GM12892 (cell line): Measurements from ENCODE around the gene TPM1.
"Not testable (repeated sequence)": the region's sequence is repeated elsewhere in the genome, so short reads cannot be mapped to it uniquely, and the experiment has no call there.

ENCODE experiments used
- DNase-seq: peaks from one replicate; pipeline ENCODE4 v3.0.0; 2011; ENCODE audit not compliant: insufficient read length
- FAIRE-seq: peaks from 2 replicates; lab custom pipeline; 2011; peaks lifted over from hg19 to GRCh38; lab: Jason Lieb, UNC
- POLR2A ChIP-seq: IDR thresholded peaks from 2 replicates; pipeline ENCODE4 v1.6.1; 2011; ENCODE audit warnings: low read depth, low read length, control low read depth
- POLR2AphosphoS5 ChIP-seq: IDR thresholded peaks from 2 replicates; pipeline ENCODE4 v1.6.1; 2011; ENCODE audit warnings: low read depth, low read length, control low read depth
- TAF1 ChIP-seq: IDR thresholded peaks from 2 replicates; pipeline ENCODE4 v1.6.1; 2011; ENCODE audit warnings: low read depth, mild to moderate bottlenecking, control low read depth, low read length, borderline replicate concordance

Gene TPM1

DNA sequence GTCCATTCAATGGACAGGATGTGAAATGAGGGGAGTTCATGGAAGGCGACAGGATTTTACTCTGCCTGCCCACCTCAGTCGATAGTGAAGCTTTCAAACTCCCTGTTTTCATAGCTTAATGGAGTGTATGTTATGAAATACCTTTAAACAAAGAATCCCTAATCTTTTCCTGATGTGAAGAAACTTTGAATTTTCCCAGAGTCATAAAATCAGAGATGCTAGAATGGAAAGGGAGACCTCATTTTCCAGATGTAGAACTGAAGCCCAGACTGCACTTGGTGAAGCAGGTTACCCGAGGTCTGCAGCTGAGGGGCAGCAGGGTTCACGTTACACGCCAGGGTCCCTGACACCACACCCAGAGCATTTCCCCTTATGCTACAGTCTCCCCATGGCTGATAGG is 44.4 kb downstream of the TPM1 start:
- TF ChIP-seq TAF1 = no peak
- no peak for TF ChIP-seq POLR2AphosphoS5
- TF ChIP-seq POLR2A = no peak
- FAIRE-seq = no peak
- no peak for DNase-seq

DNA sequence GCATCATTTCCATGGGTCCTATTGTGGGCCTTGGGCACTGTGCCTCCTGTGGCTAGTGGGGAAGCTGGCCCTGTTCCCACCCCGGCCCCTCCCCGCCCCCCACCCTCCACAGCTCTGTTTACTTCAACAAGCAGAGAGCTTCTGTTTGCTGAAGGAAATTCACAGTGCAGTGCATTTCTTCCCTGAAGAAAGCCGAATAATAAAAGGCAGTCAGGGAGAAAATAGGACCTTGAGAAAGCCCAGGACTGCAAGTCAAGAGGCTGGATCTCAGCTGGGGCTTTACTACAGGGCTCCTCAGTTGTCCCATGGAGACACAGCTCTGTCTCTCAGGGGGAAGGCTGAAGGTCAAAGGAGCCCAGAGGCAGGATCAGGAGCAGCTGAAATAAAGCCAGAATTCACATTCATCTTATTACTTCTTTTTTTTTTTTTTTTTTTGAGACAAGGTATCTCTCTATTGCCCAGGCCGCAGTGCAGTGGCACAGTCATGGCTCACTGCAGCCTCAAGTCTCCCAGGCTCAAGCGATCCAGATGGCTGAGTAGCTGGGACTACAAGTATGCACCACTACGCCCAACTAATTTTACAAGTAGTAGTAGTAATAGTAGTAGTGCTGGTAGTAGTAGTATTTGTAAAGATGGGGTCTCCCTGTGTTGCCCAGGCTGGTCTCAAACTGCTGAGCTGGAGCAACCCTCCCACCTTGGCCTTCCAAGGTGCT is 46.1 kb downstream of the TPM1 start:
- FAIRE-seq (no peak), DNase-seq (no peak)
- no peak for TF ChIP-seq POLR2A
- TF ChIP-seq POLR2AphosphoS5 = no peak
- no peak for TF ChIP-seq TAF1

DNA sequence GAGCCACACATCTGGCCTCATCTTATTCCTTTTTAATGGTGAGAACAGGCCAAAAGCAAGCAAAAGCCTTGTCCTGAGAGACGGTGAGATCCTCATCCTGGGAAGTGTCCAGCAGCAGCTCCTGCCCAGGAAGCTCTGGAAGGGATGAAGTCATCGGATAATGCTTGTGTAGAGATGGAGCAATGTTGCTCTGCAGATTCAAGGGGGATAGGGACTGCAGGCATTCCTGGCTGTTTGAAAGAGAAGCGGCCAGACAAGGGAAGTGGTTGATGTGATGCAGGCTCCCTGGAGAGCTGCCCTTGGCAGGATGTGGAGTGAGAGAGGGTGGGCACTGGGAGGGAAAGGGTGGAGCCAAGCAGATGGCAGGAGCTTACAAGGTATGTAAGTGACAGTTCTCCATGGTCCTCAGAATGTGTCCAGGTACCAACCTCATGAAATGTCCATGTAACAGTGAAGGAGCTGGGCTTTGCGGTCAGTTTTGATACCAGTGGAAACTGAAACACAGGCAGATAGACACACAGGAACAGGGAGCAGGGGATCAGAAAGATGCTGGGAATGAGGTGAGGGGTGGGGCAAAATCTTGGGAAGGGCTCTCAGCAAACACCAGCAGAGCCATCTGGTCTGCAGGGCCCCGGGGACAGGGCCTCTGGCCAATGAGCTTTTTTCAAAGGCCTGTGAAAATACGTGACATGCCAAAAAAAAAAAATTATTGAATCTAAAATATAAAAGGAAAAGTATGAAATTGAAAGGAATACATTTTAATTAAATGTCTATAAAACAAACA is 46.9 kb downstream of the TPM1 start:
- FAIRE-seq (no peak), DNase-seq (no peak)
- TF ChIP-seq POLR2AphosphoS5 (no peak), POLR2A (no peak), TAF1 (no peak)

DNA sequence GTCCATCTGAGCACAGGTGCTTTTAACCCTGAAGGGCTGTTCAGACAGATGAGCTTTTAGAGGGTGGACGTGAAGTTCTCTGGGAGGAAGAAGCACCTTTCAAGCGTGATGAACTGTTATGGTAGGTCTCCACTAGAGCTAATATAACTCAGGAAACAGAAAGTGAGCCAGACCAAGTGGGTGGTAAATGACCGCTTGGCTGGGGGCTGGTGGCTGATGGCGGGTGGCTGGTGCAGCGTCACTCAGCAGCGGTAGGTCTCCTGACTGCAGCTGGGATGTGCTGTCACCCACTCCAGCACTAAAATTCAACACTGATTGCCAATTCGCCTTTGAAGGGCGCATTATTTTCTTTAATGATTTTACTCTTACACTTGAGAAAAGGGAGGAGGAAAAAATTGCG is 47.9 kb downstream of the TPM1 start:
- FAIRE-seq (no peak), DNase-seq (no peak)
- no peak for TF ChIP-seq TAF1
- no peak for TF ChIP-seq POLR2A
- no peak for TF ChIP-seq POLR2AphosphoS5

DNA sequence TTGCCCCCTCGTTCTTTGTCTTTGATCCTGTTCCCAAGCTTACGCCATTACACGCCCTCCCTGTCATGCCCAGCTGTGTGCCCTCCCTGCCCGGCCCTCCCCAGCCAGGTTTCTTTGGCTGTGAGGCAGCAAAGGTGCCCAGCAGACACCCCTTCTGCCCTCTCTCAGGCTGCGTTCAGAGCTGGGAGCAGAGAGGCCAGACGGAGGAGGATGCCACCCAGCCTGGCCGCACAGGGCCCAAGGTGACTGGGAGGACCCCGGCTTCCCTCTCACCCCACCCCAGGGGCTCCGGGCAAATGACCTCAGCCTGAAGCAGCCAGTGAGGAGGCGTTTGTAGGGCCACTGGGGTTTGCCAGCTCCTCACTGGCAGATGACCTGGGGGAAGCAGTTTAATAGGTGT is 48.3 kb downstream of the TPM1 start:
- FAIRE-seq (no peak), DNase-seq (no peak)
- TF ChIP-seq POLR2AphosphoS5 = no peak
- no peak for TF ChIP-seq POLR2A
- no peak for TF ChIP-seq TAF1

DNA sequence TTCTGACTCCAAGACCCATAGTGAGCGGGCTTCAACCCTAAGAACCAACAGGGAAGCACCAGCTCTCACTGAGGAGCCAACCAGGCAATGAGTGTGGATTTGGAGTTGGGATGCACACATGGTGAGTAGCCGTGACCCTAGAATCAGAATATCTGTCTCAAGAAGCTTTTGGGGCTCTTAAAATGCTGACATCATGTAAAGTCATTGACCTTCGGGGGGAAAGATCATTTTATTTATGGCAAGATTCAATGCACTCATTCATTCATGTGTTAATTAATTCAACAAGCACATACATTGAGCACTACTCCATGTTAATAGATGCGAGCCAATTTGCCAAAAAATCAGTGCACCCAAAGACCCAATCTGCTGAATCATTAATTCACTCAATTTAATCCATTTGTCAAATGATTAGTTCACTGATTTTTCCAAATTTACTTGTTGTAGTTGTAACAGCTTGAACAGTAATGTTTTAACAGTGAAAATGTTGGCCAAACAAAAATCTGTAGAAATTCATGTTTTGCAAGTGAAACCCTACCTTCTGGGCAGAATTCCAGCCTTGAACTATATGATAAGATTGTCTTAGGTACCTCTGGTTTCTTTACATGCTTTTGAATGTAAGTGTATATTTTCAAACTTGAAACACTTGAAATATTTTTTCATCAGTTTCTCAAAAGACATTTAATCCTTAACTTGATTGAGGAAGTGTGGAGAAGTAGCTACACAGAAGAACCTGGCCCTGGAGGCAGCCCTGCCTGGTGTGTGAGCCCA is 49.3 kb downstream of the TPM1 start:
- TF ChIP-seq TAF1 (no peak), POLR2AphosphoS5 (no peak), POLR2A (no peak)
- FAIRE-seq (no peak), DNase-seq (no peak)

DNA sequence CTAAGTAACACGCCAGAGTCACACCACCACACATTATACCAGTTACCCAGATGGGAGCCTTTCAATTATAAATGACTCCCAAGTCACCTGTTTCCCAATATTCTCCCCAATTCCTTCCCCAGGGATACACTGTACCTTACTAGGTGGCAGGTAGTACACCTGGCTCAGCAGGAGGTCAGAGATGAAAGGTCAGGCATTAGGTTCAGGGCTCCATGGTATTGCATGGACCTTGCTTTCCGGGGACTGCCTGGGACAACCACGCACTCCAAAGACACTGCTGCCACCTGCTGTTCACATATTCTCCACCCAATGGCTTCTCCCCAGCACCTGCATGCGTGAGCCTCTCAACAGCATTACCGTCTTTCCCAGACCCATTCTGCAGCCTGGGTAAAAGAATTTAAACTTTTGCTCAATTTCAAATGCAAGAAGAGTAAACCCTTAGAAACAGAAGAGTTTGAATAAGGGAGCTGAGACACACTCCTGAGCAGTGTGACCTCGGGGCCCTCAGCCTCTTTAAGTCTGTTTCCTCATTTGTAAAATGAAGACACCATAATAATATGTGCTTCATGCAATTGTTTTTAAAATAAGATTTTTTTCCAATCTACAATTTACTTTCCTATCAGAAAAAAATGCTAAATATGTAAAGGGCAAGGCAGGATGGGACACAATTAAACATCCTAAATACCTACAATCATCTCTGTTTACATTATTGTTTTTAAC is 51.1 kb downstream of the TPM1 start:
- DNase-seq = peak; percentile 54
- FAIRE-seq = peak; percentile 84
- TF ChIP-seq POLR2AphosphoS5 = no peak
- TF ChIP-seq TAF1 = no peak
- TF ChIP-seq POLR2A = no peak

DNA sequence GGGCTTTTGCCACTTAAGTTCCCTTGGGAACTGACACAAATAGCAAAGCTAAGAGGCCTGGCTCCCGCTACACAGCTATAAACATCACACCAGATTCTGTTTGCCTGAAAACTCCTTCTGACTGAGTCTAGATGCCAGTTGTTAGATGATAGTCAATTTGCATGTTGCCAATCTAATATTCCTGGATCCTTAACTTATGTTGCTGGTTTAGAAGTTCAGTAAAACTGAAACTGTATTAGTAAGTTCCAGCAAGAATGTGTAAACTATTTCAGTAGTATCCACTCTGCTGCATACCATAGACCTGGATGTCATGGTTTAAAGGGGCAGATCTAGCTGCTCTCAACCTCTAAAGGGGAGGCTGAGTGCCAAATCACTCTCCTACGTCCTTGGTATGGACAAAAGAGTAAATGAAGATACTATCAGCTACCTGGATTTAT is 52.0 kb downstream of the TPM1 start:
- no peak for TF ChIP-seq POLR2A
- TF ChIP-seq TAF1 = no peak
- no peak for TF ChIP-seq POLR2AphosphoS5
- DNase-seq (no peak), FAIRE-seq (no peak)

DNA sequence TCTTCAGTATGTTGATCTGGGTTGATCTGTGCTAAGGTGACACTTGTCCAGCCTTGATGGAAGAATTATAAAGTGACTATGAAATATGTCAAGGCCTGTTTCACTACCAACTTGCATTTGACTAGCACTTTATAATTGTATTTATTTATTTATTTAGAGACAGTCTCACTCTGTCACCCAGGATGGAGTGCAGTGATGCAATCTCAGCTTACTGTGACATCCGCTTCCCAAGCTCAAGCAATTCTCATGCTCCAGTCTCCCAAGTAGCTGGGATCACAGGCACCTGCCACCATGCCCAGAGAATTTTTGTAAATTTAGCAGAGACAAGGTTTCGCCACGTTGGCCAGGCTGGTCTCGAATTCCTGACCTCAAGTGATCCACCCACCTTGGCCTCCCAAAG is 53.6 kb downstream of the TPM1 start:
- DNase-seq (no peak), FAIRE-seq (no peak)
- TF ChIP-seq TAF1 (no peak), POLR2A (no peak), POLR2AphosphoS5 (no peak)

DNA sequence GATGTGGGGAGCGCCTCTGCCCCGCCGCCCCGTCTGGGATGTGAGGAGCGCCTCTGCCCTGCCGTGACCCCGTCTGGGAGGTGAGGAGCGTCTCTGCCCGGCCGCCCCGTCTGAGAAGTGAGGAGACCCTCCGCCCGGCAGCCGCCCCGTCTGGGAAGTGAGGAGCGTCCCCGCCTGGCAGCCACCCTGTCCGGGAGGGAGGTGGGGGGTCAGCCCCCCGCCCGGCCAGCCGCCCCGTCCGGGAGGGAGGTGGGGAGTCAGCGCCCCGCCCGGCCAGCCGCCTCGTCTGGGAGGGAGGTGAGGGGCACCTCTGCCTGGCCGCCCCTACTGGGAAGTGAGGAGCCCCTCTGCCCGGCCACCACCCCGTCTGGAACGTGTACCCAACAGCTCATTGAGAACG is 56.4 kb downstream of the TPM1 start:
- FAIRE-seq, DNase-seq: not testable (repeated sequence)

DNA sequence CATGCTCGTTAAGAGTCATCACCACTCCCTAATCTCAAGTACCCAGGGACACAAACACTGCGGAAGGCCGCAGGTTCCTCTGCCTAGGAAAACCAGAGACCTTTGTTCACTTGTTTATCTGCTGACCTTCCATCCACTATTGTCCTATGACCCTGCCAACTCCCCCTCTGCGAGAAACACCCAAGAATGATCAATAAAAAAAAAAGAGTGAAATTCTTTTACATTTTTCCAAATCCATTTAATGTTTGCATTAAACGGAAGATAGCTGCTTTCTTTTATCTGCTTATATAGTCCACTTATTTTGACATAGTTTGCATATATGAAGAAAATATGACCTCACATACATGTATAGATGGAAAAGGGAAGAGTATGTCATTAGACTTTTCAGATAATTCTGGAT is 57.0 kb downstream of the TPM1 start:
- DNase-seq, FAIRE-seq: not testable (repeated sequence)
